Fibroblast of lung (primary cell): Measurements from ENCODE around the gene LSM2. TPM values are rescaled to one million over a fixed set of nuclear protein-coding genes. Genes with fewer than 3 reads are reported as not detected.
"Not testable (repeated sequence)": the region's sequence is repeated elsewhere in the genome, so short reads cannot be mapped to it uniquely, and the experiment has no call there.

Experiments
- DNase-seq, 2 donors: peaks; one replicate each; pipeline versions ENCODE4 v3.0.0 to v3.0.0-alpha.2; 2010; ENCODE audit warnings: low read depth in 2 of 2
- H2AFZ ChIP-seq: 2 replicates; pipeline ENCODE4 v1.5.1; 2012; ENCODE audit warnings: low read length, control low read depth, inconsistent platforms
- H3K27ac ChIP-seq: 2 replicates; pipeline ENCODE4 v1.5.1; 2011; ENCODE audit warnings: low read length, control low read depth; ENCODE audit not compliant: insufficient read depth
- H3K27me3 ChIP-seq: 2 replicates; pipeline ENCODE4 v1.5.1; 2011; ENCODE audit warnings: mild to moderate bottlenecking, low read length; ENCODE audit not compliant: control insufficient read depth, insufficient read depth
- H3K36me3 ChIP-seq: 2 replicates; pipeline ENCODE4 v1.5.1; 2011; ENCODE audit warnings: low read length; ENCODE audit not compliant: control insufficient read depth, insufficient read depth
- H3K4me1 ChIP-seq: 2 replicates; pipeline ENCODE4 v1.5.1; 2011; ENCODE audit warnings: low read length; ENCODE audit not compliant: control insufficient read depth, insufficient read depth; ENCODE audit errors: extremely low read depth
- H3K4me2 ChIP-seq: 2 replicates; pipeline ENCODE4 v1.5.1; 2011; ENCODE audit warnings: low read length, control low read depth; ENCODE audit not compliant: insufficient read depth; ENCODE audit errors: extremely low read depth
- H3K4me3 ChIP-seq, 4 experiments: fragments of 200-600 bp in 1 of 4; sonication (generic) in 1 of 4; replicated peaks in 1 of 4; 2 replicates each; pipeline ENCODE4 v1.5.1; 2011 to 2016; ENCODE audit warnings: low read length in 4 of 4, low read depth in 3 of 4, mild to moderate bottlenecking in 3 of 4, control low read depth in 2 of 4, inconsistent platforms in 1 of 4, mixed read lengths in 1 of 4; ENCODE audit not compliant: insufficient read depth in 1 of 4; ENCODE audit errors: control extremely low read depth in 1 of 4
- H3K79me2 ChIP-seq: 2 replicates; pipeline ENCODE4 v1.5.1; 2012; ENCODE audit warnings: mild to moderate bottlenecking, low read length, inconsistent platforms; ENCODE audit not compliant: control insufficient read depth, insufficient read depth
- H3K9ac ChIP-seq: 2 replicates; pipeline ENCODE4 v1.5.1; 2011; ENCODE audit warnings: mild to moderate bottlenecking, low read length, control low read depth; ENCODE audit not compliant: insufficient read depth
- H3K9me3 ChIP-seq: 2 replicates; pipeline ENCODE4 v1.5.1; 2012; ENCODE audit warnings: low read depth, low read length; ENCODE audit not compliant: control insufficient read depth, insufficient read depth
- H4K20me1 ChIP-seq: 2 replicates; pipeline ENCODE4 v1.5.1; 2011; ENCODE audit warnings: low read length; ENCODE audit not compliant: control insufficient read depth, insufficient read depth; ENCODE audit errors: extremely low read depth
- CTCF ChIP-seq, 2 donors: IDR thresholded peaks in 1 of 2; conservative IDR thresholded peaks in 1 of 2; 1 replicate in 1 of 2; 2 replicates in 1 of 2; pipeline ENCODE4 v1.5.1; 2011 to 2012; ENCODE audit warnings: low read length in 2 of 2, control low read depth in 1 of 2, inconsistent platforms in 1 of 2, low read depth in 1 of 2, mild to moderate bottlenecking in 1 of 2
- EZH2 ChIP-seq: IDR thresholded peaks from 2 replicates; pipeline ENCODE4 v1.5.1; 2012; ENCODE audit warnings: low read length, control low read depth, mild to moderate bottlenecking; ENCODE audit errors: missing control alignments
- polyA plus RNA-seq, 2 donors: library from polyadenylated mRNA; depleted of rRNA in 1 of 2; stranded (reverse) in 1 of 2; unstranded in 1 of 2; fragments of >200 nt; gene quantifications; 2 replicates each; pipeline ENCODE4 v1.2.1, GENCODE V29; 2011 to 2012; ENCODE audit warnings: missing spikeins in 1 of 2
- total RNA-seq: library from RNA; depleted of rRNA; stranded (reverse); fragments of >200 nt; gene quantifications from 2 replicates; pipeline ENCODE4 v1.2.1, GENCODE V29; 2014

LSM2 gene
- total and polyA plus RNA-seq, 2 donors (not counting 1 experiment from before 2014, with no cell fraction given) = 24.3 to 34.7 TPM

GRCh38 chr6:31821301-31822035 is 14.7 kb upstream of the LSM2 start:
- no peaks in the 10 kb centered on the region for H3K9me3 ChIP-seq
- peak; percentile 39 to 48 for DNase-seq
- peaks cover 8% of the 10 kb centered on the region for H3K4me1 ChIP-seq
- no peaks in the 10 kb centered on the region for H3K27me3 ChIP-seq
- peak overlapping the region; percentile 98 for H3K4me2 ChIP-seq
- H3K9ac ChIP-seq = peak overlapping the region; percentile 76
- peak overlapping the region; percentile 82 for H3K27ac ChIP-seq
- H3K79me2 ChIP-seq = peaks cover 18% of the 10 kb centered on the region
- no peaks in the 10 kb centered on the region for H4K20me1 ChIP-seq
- no peaks in the 10 kb centered on the region for H3K36me3 ChIP-seq
- no peak for TF ChIP-seq EZH2
- no peak for TF ChIP-seq CTCF (conservative IDR thresholded peaks at IDR 0.05 in 1 of 2, IDR thresholded peaks at IDR 0.05 in 1 of 2; ENCODE audit: low read depth in 1 of 2, low read length in 2 of 2)
- peak overlapping the region; percentile 61 to 76 (median 66) for H3K4me3 ChIP-seq
- H2AFZ ChIP-seq = peak overlapping the region; percentile 71

GRCh38 chr6:31820399-31820798 is 13.6 kb upstream of the LSM2 start:
- H3K4me1 ChIP-seq, DNase-seq, H3K9me3 ChIP-seq, H3K9ac ChIP-seq, H4K20me1 ChIP-seq, H3K4me2 ChIP-seq, H3K27me3 ChIP-seq, H3K27ac ChIP-seq, H3K4me3 ChIP-seq, H2AFZ ChIP-seq, H3K36me3 ChIP-seq: not testable (repeated sequence)
- peaks cover 20% of the 10 kb centered on the region for H3K79me2 ChIP-seq

- H3K9me3 ChIP-seq = no peaks in the 10 kb centered on the region
- no peak overlapping the region for H3K9ac ChIP-seq
- H3K79me2 ChIP-seq = peaks cover 21% of the 10 kb centered on the region
- H3K36me3 ChIP-seq = no peaks in the 10 kb centered on the region
- peaks cover 7% of the 10 kb centered on the region for H3K4me1 ChIP-seq
- TF ChIP-seq CTCF (conservative IDR thresholded peaks at IDR 0.05 in 1 of 2, IDR thresholded peaks at IDR 0.05 in 1 of 2; ENCODE audit: low read depth in 1 of 2, low read length in 2 of 2) = no peak
- TF ChIP-seq EZH2 = no peak
- DNase-seq = no peak
- H3K27me3 ChIP-seq = no peaks in the 10 kb centered on the region
- no peak overlapping the region for H2AFZ ChIP-seq
- H3K4me3 ChIP-seq = no peak overlapping the region
- no peak overlapping the region for H3K4me2 ChIP-seq
- H4K20me1 ChIP-seq = no peaks in the 10 kb centered on the region
- no peak overlapping the region for H3K27ac ChIP-seq
Measured at GRCh38 chr6:31819871-31820299, 13.1 kb upstream of the LSM2 start.

GRCh38 chr6:31817929-31818511 is 11.3 kb upstream of the LSM2 start:
- H3K9ac ChIP-seq = not testable (repeated sequence)
- peaks cover 21% of the 10 kb centered on the region for H3K79me2 ChIP-seq
- H3K4me3 ChIP-seq = peak overlapping the region; percentile 45 to 67 (median 52)

GRCh38 chr6:31817133-31817928 is 10.6 kb upstream of the LSM2 start:
- Histone ChIP-seq H3K79me2 (peaks cover 21% of the 10 kb centered on the region), H3K4me3 (peak overlapping the region; percentile 45 to 67 (median 52)), H3K4me2 (peak overlapping the region; percentile 96)
- H3K9me3 ChIP-seq, H3K36me3 ChIP-seq, H3K27me3 ChIP-seq, H4K20me1 ChIP-seq, H3K4me1 ChIP-seq, H2AFZ ChIP-seq, H3K9ac ChIP-seq, H3K27ac ChIP-seq: not testable (repeated sequence)
- peak in 1 of 2 donors; percentile 50 for DNase-seq

More at GRCh38 chr6:31817929-31818511, 11.3 kb upstream of the LSM2 start:
- H3K36me3 ChIP-seq, H3K27ac ChIP-seq, H3K9me3 ChIP-seq, H3K4me1 ChIP-seq, H4K20me1 ChIP-seq, H3K27me3 ChIP-seq, H2AFZ ChIP-seq, DNase-seq: not testable (repeated sequence)
- peak overlapping the region; percentile 96 for H3K4me2 ChIP-seq
